ENCODE data around the gene ARL6IP4. TPM values are rescaled to one million over a fixed set of nuclear protein-coding genes. Genes with fewer than 3 reads are reported as not detected.

The ARL6IP4 gene
- total RNA-seq, 1 experiment from 2014 or later, result 132 TPM

DNA sequence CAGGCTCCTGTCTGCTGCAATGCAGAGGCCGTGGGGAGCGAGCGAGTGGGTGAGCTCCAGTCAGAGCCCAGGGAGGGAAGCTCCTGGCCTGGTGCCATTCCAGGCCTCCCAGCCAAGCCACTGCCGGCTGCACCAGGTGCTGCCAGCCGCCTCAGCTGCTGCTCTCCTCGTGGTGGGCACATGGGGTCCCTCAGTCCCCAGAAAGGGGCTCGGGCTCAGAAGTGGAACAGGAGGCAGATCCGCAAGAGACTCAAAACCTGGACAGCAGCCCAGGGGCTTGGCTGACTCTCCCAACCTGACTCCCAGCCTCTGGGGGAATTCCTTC, 16.6 kb upstream of the ARL6IP4 start:
- H3K14ac ChIP-seq (ENCODE audit: insufficient read depth, low read length), result no peak overlapping the region; the same call in 1 of the 2 replicates
- no peaks in the 10 kb centered on the region for H4K20me1 ChIP-seq (ENCODE audit: control insufficient read depth, insufficient read depth, insufficient read length)
- no peak overlapping the region for H3K18ac ChIP-seq (ENCODE audit: insufficient read length, low read depth, low read length)
- H2BK12ac ChIP-seq (ENCODE audit: insufficient read length, low read depth, low read length), result no peak overlapping the region
- peak; percentile 26 for DNase-seq
- H4K8ac ChIP-seq (replicated peaks; ENCODE audit: insufficient read length, low read depth, low read length), result no peak overlapping the region
- H2BK5ac ChIP-seq (ENCODE audit: insufficient read length, low read length), result no peak overlapping the region
- whole genome bisulfite sequencing (ENCODE audit: extremely low coverage, insufficient read length, low lambda C conversion rate), result no CpG with 5 or more reads among the region's 8 CpGs
- no peak overlapping the region for H3K9ac ChIP-seq (ENCODE audit: extremely low read depth, insufficient read length, low read length)
- H3K4me1 ChIP-seq (ENCODE audit: insufficient read depth, low read length), result no peaks in the 10 kb centered on the region
- TF ChIP-seq, protein P1, sequence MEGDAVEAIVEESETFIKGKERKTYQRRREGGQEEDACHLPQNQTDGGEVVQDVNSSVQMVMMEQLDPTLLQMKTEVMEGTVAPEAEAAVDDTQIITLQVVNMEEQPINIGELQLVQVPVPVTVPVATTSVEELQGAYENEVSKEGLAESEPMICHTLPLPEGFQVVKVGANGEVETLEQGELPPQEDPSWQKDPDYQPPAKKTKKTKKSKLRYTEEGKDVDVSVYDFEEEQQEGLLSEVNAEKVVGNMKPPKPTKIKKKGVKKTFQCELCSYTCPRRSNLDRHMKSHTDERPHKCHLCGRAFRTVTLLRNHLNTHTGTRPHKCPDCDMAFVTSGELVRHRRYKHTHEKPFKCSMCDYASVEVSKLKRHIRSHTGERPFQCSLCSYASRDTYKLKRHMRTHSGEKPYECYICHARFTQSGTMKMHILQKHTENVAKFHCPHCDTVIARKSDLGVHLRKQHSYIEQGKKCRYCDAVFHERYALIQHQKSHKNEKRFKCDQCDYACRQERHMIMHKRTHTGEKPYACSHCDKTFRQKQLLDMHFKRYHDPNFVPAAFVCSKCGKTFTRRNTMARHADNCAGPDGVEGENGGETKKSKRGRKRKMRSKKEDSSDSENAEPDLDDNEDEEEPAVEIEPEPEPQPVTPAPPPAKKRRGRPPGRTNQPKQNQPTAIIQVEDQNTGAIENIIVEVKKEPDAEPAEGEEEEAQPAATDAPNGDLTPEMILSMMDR (conservative IDR thresholded peaks at IDR 0.05), result no peak
- Mint-ChIP-seq H3K27ac (no peak overlapping the region), H3K27me3 (ENCODE audit: low read depth) (peaks cover 23% of the 10 kb centered on the region), H3K9me3 (no peaks in the 10 kb centered on the region), H3K36me3 (ENCODE audit: insufficient read depth in 1 of 3, low read depth in 3 of 3) (0 out of 7 replicates have a peak, but pooled peaks cover 0 to 2% (median 0%) of the 10 kb centered on the region in 3 experiments), H3K4me1 (peaks cover 5 to 17% of the 10 kb centered on the region in 2 experiments), H3K4me3 (no peak overlapping the region)
- H4K5ac ChIP-seq (ENCODE audit: insufficient read length, low read depth, low read length), result no peak overlapping the region
- no peak overlapping the region for H2BK15ac ChIP-seq (ENCODE audit: low read depth, low read length)
- no peak overlapping the region for H2BK20ac ChIP-seq (ENCODE audit: low read depth, low read length, poor library complexity, severe bottlenecking)
- H3K79me1 ChIP-seq (ENCODE audit: insufficient read depth, low read depth, low read length, poor library complexity, severe bottlenecking), result no peaks in the 10 kb centered on the region
- H3K56ac ChIP-seq (ENCODE audit: insufficient read length, low read depth, low read length), result no peak overlapping the region
- no peaks in the 10 kb centered on the region for H3K79me2 ChIP-seq (ENCODE audit: insufficient read depth, low read length)
- no peak overlapping the region for H3K4ac ChIP-seq (ENCODE audit: low read depth, low read length)
- H3K4me2 ChIP-seq (ENCODE audit: insufficient read depth, insufficient read length, low read length), result no peak overlapping the region
- no peak overlapping the region for H4K91ac ChIP-seq (ENCODE audit: insufficient read length, low read depth, low read length)
- H3T11ph ChIP-seq (ENCODE audit: low read length), result no peak overlapping the region
- no peak overlapping the region for H3K27ac ChIP-seq (ENCODE audit: insufficient read length, low read depth, low read length)
- H2AFZ ChIP-seq (ENCODE audit: low read length), result no peak overlapping the region
- no peak overlapping the region for H3K23ac ChIP-seq (ENCODE audit: insufficient read length, low read depth, low read length)
- H2BK120ac ChIP-seq (ENCODE audit: low read depth, low read length, poor library complexity, severe bottlenecking), result no peak overlapping the region
- peaks cover 6% of the 10 kb centered on the region for H3K23me2 ChIP-seq (ENCODE audit: insufficient read length, low read depth, low read length, poor library complexity, severe bottlenecking)
- no peaks in the 10 kb centered on the region for H3K9me3 ChIP-seq (ENCODE audit: control insufficient read depth, low read depth, low read length)
- no peaks in the 10 kb centered on the region for H3K27me3 ChIP-seq (ENCODE audit: insufficient read depth, low read length)
- no peak overlapping the region for H2AK5ac ChIP-seq (ENCODE audit: insufficient read length, low read length)
